ENCODE data around the gene TMEM238. TPM values are rescaled to one million over a fixed set of nuclear protein-coding genes. Genes with fewer than 3 reads are reported as not detected.
A peak's percentile ranks its signal among the peaks of the same experiment; 100 is the strongest.

The TMEM238 gene
- total and polyA plus RNA-seq, 9 of the 15 experiments (the other 6 are each of a cell fraction or from before 2014, with no cell fraction given): 0.18 to 5.1 (median 1.3) TPM; not detected in 4

DNA sequence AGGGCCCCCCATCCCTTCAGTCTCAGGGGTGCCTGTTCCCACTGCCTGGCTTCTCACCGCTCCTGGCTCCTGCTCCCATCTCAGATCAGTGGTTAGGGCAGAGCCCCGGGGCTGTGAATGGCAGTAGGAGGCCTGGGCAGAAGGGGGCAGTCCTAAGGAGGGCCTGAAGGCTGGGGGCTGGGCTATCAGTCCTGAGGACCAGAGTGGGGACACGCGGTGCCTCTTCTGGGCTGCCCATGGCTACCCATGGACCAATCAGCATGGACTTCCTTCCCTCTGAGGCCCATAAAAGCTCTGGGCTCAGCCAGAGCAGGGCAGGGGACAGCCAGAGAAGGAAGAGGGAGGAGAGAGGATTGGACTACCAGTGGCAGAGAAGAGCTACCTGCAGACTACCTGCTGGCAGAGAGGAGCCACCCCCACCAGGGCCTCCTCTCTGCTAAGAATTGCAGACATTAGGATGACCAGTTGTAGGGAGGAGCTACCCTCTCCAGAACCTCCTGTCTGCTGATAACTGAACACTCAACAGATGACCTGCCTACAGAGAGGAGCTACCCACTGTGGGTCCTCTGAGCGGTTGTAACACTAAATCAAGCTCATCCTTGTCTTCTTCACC is 35.6 kb upstream of the TMEM238 start:
- H4K20me1 ChIP-seq (replicated peaks; ENCODE audit: control insufficient read depth, insufficient read depth, low read length): no peaks in the 10 kb centered on the region
- no peaks in the 10 kb centered on the region for H3K9me1 ChIP-seq (ENCODE audit: control insufficient read depth, insufficient read depth, low read length)
- DNase-seq (ENCODE audit: extremely low read depth in 1 of 4, low spot score in 3 of 4) (no peak), FAIRE-seq (no peak), ATAC-seq (no peak; the same call in 2 of the 3 replicates)
- BruUV-seq (replicated peaks): no TSS peak
- H3K36me3 ChIP-seq (ENCODE audit: control insufficient read depth, insufficient read depth, low read length): no peaks in the 10 kb centered on the region
- in situ Hi-C loops (cut with MboI): no loop called here
- POLR2A ChIA-PET: interaction anchor here (0.8 to 2.5 kb wide), 4 partner anchors 9 to 20 kb away, joined by 3 to 14 read pairs (median 6); partner anchors contain the start of gene UBE2S
- no peak overlapping the region for H3K9ac ChIP-seq (ENCODE audit: insufficient read depth in 1 of 2, low read depth in 2 of 2, low read length in 2 of 2)
- no peak overlapping the region for H3K4me3 ChIP-seq
- H3K4me1 ChIP-seq (replicated peaks in 1 of 2; ENCODE audit: control insufficient read depth in 2 of 2, insufficient read depth in 2 of 2, low read length in 2 of 2): peaks cover 4 to 10% of the 10 kb centered on the region in 2 experiments; a peak in 3 of 5 replicates
- no peak overlapping the region for H2AFZ ChIP-seq (ENCODE audit: low read depth, low read length)
- H3K27me3 ChIP-seq (ENCODE audit: control insufficient read depth in 2 of 2, insufficient read depth in 2 of 2, low read length in 2 of 2): peaks cover 8 to 9% of the 10 kb centered on the region in 2 experiments
- H3K27ac ChIP-seq (ENCODE audit: extremely low read depth, low read depth, low read length): no peak overlapping the region
- TF ChIP-seq TARDBP (IDR thresholded peaks at IDR 0.05) (no peak), HDAC3 (IDR thresholded peaks at IDR 0.05; ENCODE audit: borderline replicate concordance, partially characterized antibody) (no peak), LEF1 (IDR thresholded peaks at IDR 0.05) (no peak), ZNF408 (CRISPR knock-in tag; IDR thresholded peaks at IDR 0.05; ENCODE audit: low read depth) (no peak), DACH1 (IDR thresholded peaks at IDR 0.05; ENCODE audit: partially characterized antibody) (no peak), CBX3 (IDR thresholded peaks at IDR 0.05; ENCODE audit: borderline replicate concordance in 1 of 2, low read length in 2 of 2) (peak in 1 of 2 experiments; percentile 60; a peak in 1 of 3 replicates), TRIM28 (IDR thresholded peaks at IDR 0.05) (peak; percentile 76; the same call in 1 of the 2 replicates)
- TF ChIP-seq, protein P1, sequence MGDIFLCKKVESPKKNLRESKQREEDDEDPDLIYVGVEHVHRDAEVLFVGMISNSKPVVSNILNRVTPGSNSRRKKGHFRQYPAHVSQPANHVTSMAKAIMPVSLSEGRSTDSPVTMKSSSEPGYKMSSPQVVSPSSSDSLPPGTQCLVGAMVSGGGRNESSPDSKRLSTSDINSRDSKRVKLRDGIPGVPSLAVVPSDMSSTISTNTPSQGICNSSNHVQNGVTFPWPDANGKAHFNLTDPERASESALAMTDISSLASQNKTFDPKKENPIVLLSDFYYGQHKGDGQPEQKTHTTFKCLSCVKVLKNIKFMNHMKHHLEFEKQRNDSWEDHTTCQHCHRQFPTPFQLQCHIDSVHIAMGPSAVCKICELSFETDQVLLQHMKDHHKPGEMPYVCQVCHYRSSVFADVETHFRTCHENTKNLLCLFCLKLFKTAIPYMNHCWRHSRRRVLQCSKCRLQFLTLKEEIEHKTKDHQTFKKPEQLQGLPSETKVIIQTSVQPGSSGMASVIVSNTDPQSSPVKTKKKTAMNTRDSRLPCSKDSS (IDR thresholded peaks at IDR 0.05; ENCODE audit: low read depth, partially characterized antibody): peak; percentile 60
- H3K4me2 ChIP-seq (ENCODE audit: insufficient read depth, low read length): no peak overlapping the region
- CTCF ChIA-PET (ENCODE audit: low intra/inter-chr PET ratio): no interaction called here
- WGBS (ENCODE audit: insufficient coverage, low coverage, missing lambda C conversion rate): 10% methylated on average over 5 of the region's 5 CpGs
- intact Hi-C loops (cut with micrococcal nuclease): loop anchor here (10.0 kb wide), 1 partner anchor 335 kb away; no protein-coding TSS in a partner anchor
- peaks cover 7% of the 10 kb centered on the region; the same call in 1 of the 2 replicates for H3K9me3 ChIP-seq (replicated peaks; ENCODE audit: control insufficient read depth, insufficient read depth, low read depth, low read length)
- no peaks in the 10 kb centered on the region for H3K79me2 ChIP-seq (ENCODE audit: control insufficient read depth, insufficient read depth, low read length)

Data from K562 (cell line).